GM23338 (cell line): ENCODE data around the gene COPZ1. TPM values are rescaled to one million over a fixed set of nuclear protein-coding genes. Genes with fewer than 3 reads are reported as not detected.

Source experiments
- ATAC-seq: fragments of 200-7000 bp; cut with Tn5 transposase; 3 replicates; pipeline ENCODE4 v1.9.1; 2020
- DNase-seq: peaks from one replicate; pipeline ENCODE4 v3.0.0-alpha.2; 2015; ENCODE audit warnings: low spot score
- H2AFZ ChIP-seq: fragments of 200-600 bp; sonication (generic); 2 replicates; pipeline ENCODE4 v1.8.0; 2016; ENCODE audit warnings: antibody characterized with exemption, mild to moderate bottlenecking, moderate library complexity
- H3F3A ChIP-seq: fragments of 200-600 bp; sonication (generic); replicated peaks from 2 replicates; pipeline ENCODE4 v1.8.0; 2017; ENCODE audit warnings: antibody characterized with exemption, mixed run types, low read depth
- H3K27ac ChIP-seq: fragments of 200-600 bp; sonication (generic); 2 replicates; pipeline ENCODE4 v1.6.1; 2016; ENCODE audit warnings: low read depth
- H3K27me3 ChIP-seq: fragments of 200-600 bp; sonication (generic); 2 replicates; pipeline ENCODE4 v1.8.0; 2016; ENCODE audit warnings: mild to moderate bottlenecking, mixed run types, moderate library complexity; ENCODE audit not compliant: insufficient read depth
- H3K36me3 ChIP-seq: fragments of 200-600 bp; sonication (generic); 2 replicates; pipeline ENCODE4 v1.8.0; 2016; ENCODE audit warnings: mild to moderate bottlenecking; ENCODE audit not compliant: insufficient read depth
- H3K4me1 ChIP-seq: fragments of 200-600 bp; sonication (generic); 2 replicates; pipeline ENCODE4 v1.8.0; 2016; ENCODE audit warnings: mild to moderate bottlenecking, moderate library complexity; ENCODE audit not compliant: insufficient read depth
- H3K4me2 ChIP-seq: fragments of 200-600 bp; sonication (generic); 2 replicates; pipeline ENCODE4 v1.7.1; 2017; ENCODE audit warnings: mixed run types
- H3K4me3 ChIP-seq: fragments of 200-600 bp; sonication (generic); 2 replicates; pipeline ENCODE4 v1.6.1; 2016; ENCODE audit warnings: mixed run types
- H3K79me2 ChIP-seq: fragments of 200-600 bp; sonication (generic); replicated peaks from 2 replicates; pipeline ENCODE4 v1.8.0; 2017; ENCODE audit warnings: mild to moderate bottlenecking; ENCODE audit not compliant: insufficient read depth
- H3K9me2 ChIP-seq: fragments of 200-600 bp; sonication (generic); 2 replicates; pipeline ENCODE4 v1.8.0; 2017; ENCODE audit not compliant: insufficient read depth
- H4K20me1 ChIP-seq: fragments of 200-600 bp; sonication (generic); replicated peaks from 2 replicates; pipeline ENCODE4 v1.8.0; 2017; ENCODE audit warnings: mild to moderate bottlenecking; ENCODE audit not compliant: insufficient read depth
- H3K27ac Mint-ChIP-seq: 2 replicates; pipeline ENCODE4 v1.8.0; 2020; ENCODE audit warnings: inconsistent platforms, mild to moderate bottlenecking, moderate library complexity, mixed read lengths
- H3K27me3 Mint-ChIP-seq: 3 replicates; pipeline ENCODE4 v1.8.0; 2022; ENCODE audit warnings: low read depth, mild to moderate bottlenecking, moderate library complexity, mixed read lengths, inconsistent platforms; ENCODE audit not compliant: insufficient read depth, poor library complexity
- H3K36me3 Mint-ChIP-seq: 3 replicates; pipeline ENCODE4 v1.8.0; 2021; ENCODE audit warnings: low read depth, mild to moderate bottlenecking, inconsistent platforms, moderate library complexity, mixed read lengths
- H3K4me1 Mint-ChIP-seq: 3 replicates; pipeline ENCODE4 v1.8.0; 2020; ENCODE audit warnings: mild to moderate bottlenecking, inconsistent platforms, mixed read lengths
- H3K4me3 Mint-ChIP-seq: 3 replicates; pipeline ENCODE4 v1.8.0; 2021; ENCODE audit warnings: moderate library complexity, mild to moderate bottlenecking, inconsistent platforms, mixed read lengths
- H3K9me3 Mint-ChIP-seq: 3 replicates; pipeline ENCODE4 v1.8.0; 2020; ENCODE audit warnings: moderate library complexity, mild to moderate bottlenecking, inconsistent platforms, mixed read lengths
- CREB1 ChIP-seq: fragments of 250-450 bp; sonication (Bioruptor Pico); IDR thresholded peaks from 2 replicates; pipeline ENCODE4 v1.5.0; 2020; ENCODE audit warnings: low read depth, mild to moderate bottlenecking, moderate library complexity
- ETS1 ChIP-seq: IDR thresholded peaks from 2 replicates; pipeline ENCODE4 v1.6.1; 2016; ENCODE audit warnings: antibody characterized with exemption
- EZH2 ChIP-seq: fragments of 200-600 bp; sonication (generic); IDR thresholded peaks from one replicate; pipeline ENCODE4 v1.8.0; 2017; ENCODE audit warnings: antibody characterized with exemption, mild to moderate bottlenecking, low read depth; ENCODE audit not compliant: unreplicated experiment
- EZH2phosphoT487 ChIP-seq: fragments of 200-600 bp; sonication (generic); IDR thresholded peaks from one replicate; pipeline ENCODE4 v1.8.1; 2018; ENCODE audit warnings: antibody characterized with exemption; ENCODE audit not compliant: unreplicated experiment
- JUNB ChIP-seq: IDR thresholded peaks from one replicate; pipeline ENCODE4 v1.6.1; 2016; ENCODE audit warnings: antibody characterized with exemption; ENCODE audit not compliant: unreplicated experiment
- POLR2AphosphoS5 ChIP-seq: IDR thresholded peaks from 2 replicates; pipeline ENCODE4 v1.6.1; 2016; ENCODE audit warnings: antibody characterized with exemption, low read depth
- REST ChIP-seq: IDR thresholded peaks from one replicate; pipeline ENCODE4 v1.6.1; 2018; ENCODE audit warnings: antibody characterized with exemption; ENCODE audit not compliant: unreplicated experiment
- STAT1 ChIP-seq: IDR thresholded peaks from one replicate; pipeline ENCODE4 v1.6.1; 2016; ENCODE audit warnings: antibody characterized with exemption; ENCODE audit not compliant: unreplicated experiment
- polyA plus RNA-seq: library from polyadenylated mRNA; unstranded; fragments of >200 nt; fragmentation: Nextera tagmentation; extraction: Ambion mirVana; gene quantifications from 2 replicates; pipeline ENCODE4 v1.2.1, GENCODE V29; 2016
- total RNA-seq: library from RNA; depleted of rRNA; stranded (reverse); fragments of >200 nt; shearing (Covaris generic); gene quantifications from 2 replicates; pipeline ENCODE4 v1.2.3, GENCODE V29; 2014
- TF ChIP-seq, protein P1 (sequence below), 2 experiments: fragments of 200-600 bp in 1 of 2; sonication (generic) in 1 of 2; conservative IDR thresholded peaks; 2 replicates each; pipeline versions ENCODE4 v1.5.1 to v1.6.1; 2016 to 2017; ENCODE audit warnings: antibody characterized with exemption in 2 of 2, low read depth in 2 of 2, mild to moderate bottlenecking in 2 of 2, moderate library complexity in 1 of 2

The COPZ1 gene
- total and polyA plus RNA-seq, 2 experiments from 2014 or later, result 79.9 to 91.2 TPM

DNA sequence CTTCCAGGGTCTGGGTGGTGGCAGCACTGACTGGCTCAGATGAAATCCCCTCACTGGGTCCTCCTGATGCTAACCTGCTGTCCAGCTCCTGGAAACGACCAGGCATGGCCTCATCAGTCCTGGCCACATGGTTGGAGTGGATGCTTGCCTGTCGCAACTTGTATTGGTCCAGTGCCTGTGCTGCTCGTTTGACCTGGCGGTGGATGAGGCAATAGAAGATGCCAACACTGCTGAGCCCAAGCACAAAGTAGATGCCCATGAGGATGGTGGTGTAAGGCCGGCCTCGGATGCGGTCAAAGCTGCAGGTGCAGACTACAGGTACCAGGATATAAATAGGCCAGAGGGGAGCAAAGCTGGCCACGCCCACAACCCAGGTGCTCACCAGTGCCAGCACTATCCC, 38.1 kb downstream of the COPZ1 start (continued):
- TF ChIP-seq REST (no peak), EZH2 (no peak), ETS1 (no peak), CREB1 (CRISPR knock-in tag) (no peak)

DNA sequence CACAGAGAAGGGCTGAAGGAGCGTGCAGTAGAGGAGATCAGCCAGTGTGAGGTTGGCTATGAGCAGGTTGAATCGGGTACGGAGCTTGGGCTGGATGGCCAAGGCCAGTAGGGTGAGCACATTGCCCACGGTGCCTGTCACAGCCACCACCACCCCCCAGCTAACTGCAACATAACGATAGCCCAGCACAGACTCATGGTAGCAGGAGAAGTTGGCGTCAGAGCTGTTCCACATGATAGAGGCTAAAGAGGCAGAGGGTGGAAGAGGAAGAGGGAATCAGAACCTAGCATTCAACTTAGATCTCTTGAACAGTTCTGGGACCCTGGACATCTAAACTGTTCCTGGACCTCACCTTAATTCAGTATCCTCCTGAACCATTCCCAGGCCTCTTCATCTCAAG, 38.7 kb downstream of the COPZ1 start:
- no peak overlapping the region for H3K4me2 ChIP-seq

DNA sequence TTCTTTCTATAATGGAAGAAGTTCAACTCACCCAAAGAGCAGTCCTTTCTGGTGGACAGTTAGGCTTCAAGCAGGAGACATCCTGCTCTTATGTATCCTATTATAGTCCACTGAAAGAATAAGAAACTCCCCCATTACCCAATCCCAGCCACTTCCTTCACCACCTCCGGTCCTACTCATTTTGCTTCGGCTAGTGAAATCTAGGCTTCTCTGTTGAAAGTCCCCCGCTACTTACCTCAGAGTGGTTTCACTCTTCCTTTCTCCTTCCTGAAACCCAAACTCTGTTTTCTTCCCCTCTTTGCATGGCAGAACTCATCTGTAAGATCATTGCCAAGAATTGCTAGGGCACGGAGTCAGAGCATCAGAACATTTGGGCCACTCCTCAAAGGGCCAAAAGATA, 39.5 kb downstream of the COPZ1 start, which contains the start of gene GPR84:
GPR84 (minus strand) TSS at position 74 of the 400 bp plus-strand sequence. CDS start 635 bp downstream, outside the sequence.
- ATAC-seq (no peak), DNase-seq (no peak)
- Mint-ChIP-seq H3K4me3 (no peak within 1 kb of the TSS), H3K4me1 (peaks cover 21% of the 10 kb centered on the region), H3K27me3 (peaks cover 23% of the 10 kb centered on the region), H3K27ac (no peak within 1 kb of the TSS), H3K9me3 (no peaks in the 10 kb centered on the region), H3K36me3 (no peaks in the 10 kb centered on the region)
- Histone ChIP-seq H3K36me3 (no peaks in the 10 kb centered on the region), H3F3A (peaks cover 10% of the 10 kb centered on the region), H4K20me1 (no peaks in the 10 kb centered on the region), H3K27me3 (peaks cover 29% of the 10 kb centered on the region), H3K27ac (no peak within 1 kb of the TSS), H2AFZ (no peak within 1 kb of the TSS), H3K4me1 (peaks cover 23% of the 10 kb centered on the region), H3K4me2 (no peak within 1 kb of the TSS), H3K4me3 (no peak within 1 kb of the TSS), H3K9me2 (no peaks in the 10 kb centered on the region), H3K79me2 (no peaks in the 10 kb centered on the region)
- TF ChIP-seq EZH2phosphoT487, result no peak
- no peak for TF ChIP-seq ETS1
- TF ChIP-seq, protein P1, sequence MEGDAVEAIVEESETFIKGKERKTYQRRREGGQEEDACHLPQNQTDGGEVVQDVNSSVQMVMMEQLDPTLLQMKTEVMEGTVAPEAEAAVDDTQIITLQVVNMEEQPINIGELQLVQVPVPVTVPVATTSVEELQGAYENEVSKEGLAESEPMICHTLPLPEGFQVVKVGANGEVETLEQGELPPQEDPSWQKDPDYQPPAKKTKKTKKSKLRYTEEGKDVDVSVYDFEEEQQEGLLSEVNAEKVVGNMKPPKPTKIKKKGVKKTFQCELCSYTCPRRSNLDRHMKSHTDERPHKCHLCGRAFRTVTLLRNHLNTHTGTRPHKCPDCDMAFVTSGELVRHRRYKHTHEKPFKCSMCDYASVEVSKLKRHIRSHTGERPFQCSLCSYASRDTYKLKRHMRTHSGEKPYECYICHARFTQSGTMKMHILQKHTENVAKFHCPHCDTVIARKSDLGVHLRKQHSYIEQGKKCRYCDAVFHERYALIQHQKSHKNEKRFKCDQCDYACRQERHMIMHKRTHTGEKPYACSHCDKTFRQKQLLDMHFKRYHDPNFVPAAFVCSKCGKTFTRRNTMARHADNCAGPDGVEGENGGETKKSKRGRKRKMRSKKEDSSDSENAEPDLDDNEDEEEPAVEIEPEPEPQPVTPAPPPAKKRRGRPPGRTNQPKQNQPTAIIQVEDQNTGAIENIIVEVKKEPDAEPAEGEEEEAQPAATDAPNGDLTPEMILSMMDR (conservative IDR thresholded peaks at IDR 0.05; ENCODE audit: low read depth in 2 of 2), result no peak
- TF ChIP-seq JUNB, result no peak
- TF ChIP-seq STAT1, result no peak
- TF ChIP-seq POLR2AphosphoS5, result no peak

More for the DNA sequence above, 38.7 kb downstream of the COPZ1 start:
- H3K4me3 Mint-ChIP-seq, result no peak overlapping the region
- Histone ChIP-seq H3K4me3 (no peak overlapping the region), H4K20me1 (no peaks in the 10 kb centered on the region), H3K4me1 (peaks cover 18% of the 10 kb centered on the region), H3K79me2 (no peaks in the 10 kb centered on the region), H3K27ac (no peak overlapping the region), H3F3A (peaks cover 6% of the 10 kb centered on the region), H2AFZ (no peak overlapping the region), H3K9me2 (no peaks in the 10 kb centered on the region), H3K36me3 (no peaks in the 10 kb centered on the region), H3K27me3 (peaks cover 21% of the 10 kb centered on the region)
- peaks cover 15% of the 10 kb centered on the region for H3K27me3 Mint-ChIP-seq
- H3K27ac Mint-ChIP-seq, result no peak overlapping the region
- no peaks in the 10 kb centered on the region for H3K9me3 Mint-ChIP-seq
- no peaks in the 10 kb centered on the region for H3K36me3 Mint-ChIP-seq
- no peak for TF ChIP-seq CREB1 (CRISPR knock-in tag)
- ATAC-seq (no peak), DNase-seq (no peak)
- H3K4me1 Mint-ChIP-seq, result peaks cover 13% of the 10 kb centered on the region
